SK-N-SH treated with all-trans-retinoic acid at 6 μM for 48 hours (cell line): ENCODE data around the gene GPX4.

Source experiments
- ATAC-seq: fragments of 200-7000 bp; cut with Tn5 transposase; 3 replicates; pipeline ENCODE4 v1.9.1; 2020; ENCODE audit warnings: mild to moderate bottlenecking, moderate library complexity
- ARNTL ChIP-seq: fragments of 450-650 bp; formaldehyde crosslinking; IDR thresholded peaks from 2 replicates; pipeline ENCODE4 v1.5.0; 2020; ENCODE audit warnings: low read depth, mild to moderate bottlenecking, moderate library complexity, borderline replicate concordance
- CSDC2 ChIP-seq: fragments of 250-450 bp; sonication (Bioruptor Pico); IDR thresholded peaks from 2 replicates; pipeline ENCODE4 v1.5.0; 2020; ENCODE audit warnings: mild to moderate bottlenecking, moderate library complexity
- ESRRG ChIP-seq: fragments of 250-450 bp; sonication (Bioruptor Pico); IDR thresholded peaks from 2 replicates; pipeline ENCODE4 v1.6.1; 2021; ENCODE audit warnings: mild to moderate bottlenecking
- GLIS3 ChIP-seq: fragments of 250-450 bp; sonication (Bioruptor Pico); IDR thresholded peaks from 2 replicates; pipeline ENCODE4 v1.5.0; 2020; ENCODE audit warnings: mild to moderate bottlenecking, moderate library complexity
- ISL1 ChIP-seq: fragments of 250-450 bp; sonication (Bioruptor Pico); IDR thresholded peaks from 2 replicates; pipeline ENCODE4 v2.1.2; 2022; ENCODE audit warnings: mild to moderate bottlenecking, moderate library complexity
- OSR1 ChIP-seq: fragments of 250-450 bp; sonication (Bioruptor Pico); IDR thresholded peaks from 2 replicates; pipeline ENCODE4 v1.8.0; 2022; ENCODE audit warnings: moderate library complexity, mild to moderate bottlenecking, inconsistent platforms
- POU6F1 ChIP-seq: fragments of 250-450 bp; sonication (Bioruptor Pico); IDR thresholded peaks from 2 replicates; pipeline ENCODE4 v1.8.0; 2021; ENCODE audit warnings: low read depth, mild to moderate bottlenecking, moderate library complexity, borderline replicate concordance
- PPARA ChIP-seq: fragments of 250-450 bp; sonication (Bioruptor Pico); IDR thresholded peaks from 2 replicates; pipeline ENCODE4 v1.5.0; 2020; ENCODE audit warnings: mild to moderate bottlenecking, borderline replicate concordance
- RARB ChIP-seq: fragments of 250-450 bp; sonication (Bioruptor Pico); IDR thresholded peaks from 2 replicates; pipeline ENCODE4 v1.8.0; 2021; ENCODE audit warnings: mild to moderate bottlenecking, moderate library complexity
- SNAI2 ChIP-seq: fragments of 250-450 bp; sonication (Bioruptor Pico); IDR thresholded peaks from 2 replicates; pipeline ENCODE4 v1.5.0; 2020; ENCODE audit warnings: mild to moderate bottlenecking, moderate library complexity
- TCF4 ChIP-seq: fragments of 250-450 bp; sonication (Bioruptor Pico); IDR thresholded peaks from 2 replicates; pipeline ENCODE4 v1.8.0; 2021; ENCODE audit warnings: mild to moderate bottlenecking, moderate library complexity, borderline replicate concordance
- ZC3H10 ChIP-seq: fragments of 250-450 bp; sonication (Bioruptor Pico); IDR thresholded peaks from 2 replicates; pipeline ENCODE4 v1.5.1; 2021; ENCODE audit warnings: mild to moderate bottlenecking, moderate library complexity
- ZFP3 ChIP-seq: fragments of 250-450 bp; sonication (Bioruptor Pico); IDR thresholded peaks from 2 replicates; pipeline ENCODE4 v1.5.0; 2020; ENCODE audit warnings: mild to moderate bottlenecking, moderate library complexity
- ZFP30 ChIP-seq: fragments of 450-650 bp; formaldehyde crosslinking; IDR thresholded peaks from 2 replicates; pipeline ENCODE4 v1.5.0; 2022; ENCODE audit warnings: mild to moderate bottlenecking, moderate library complexity
- ZNF565 ChIP-seq: fragments of 450-650 bp; formaldehyde crosslinking; conservative IDR thresholded peaks from 2 replicates; pipeline ENCODE4 v1.5.0; 2020; ENCODE audit warnings: low read depth, mild to moderate bottlenecking, moderate library complexity
- ZNF8 ChIP-seq: fragments of 450-650 bp; formaldehyde crosslinking; IDR thresholded peaks from 2 replicates; pipeline ENCODE4 v1.5.0; 2020; ENCODE audit warnings: mild to moderate bottlenecking, moderate library complexity
- TF ChIP-seq, protein P1 (sequence below): fragments of 250-450 bp; sonication (Bioruptor Pico); IDR thresholded peaks from 2 replicates; pipeline ENCODE4 v1.5.0; 2020; ENCODE audit warnings: mild to moderate bottlenecking, moderate library complexity
- TF ChIP-seq, protein P2 (sequence below): fragments of 250-450 bp; sonication (Bioruptor Pico); IDR thresholded peaks from 2 replicates; pipeline ENCODE4 v1.5.1; 2020; ENCODE audit warnings: low read depth, mild to moderate bottlenecking, moderate library complexity
- TF ChIP-seq, protein P3 (sequence below): fragments of 250-450 bp; sonication (Bioruptor Pico); IDR thresholded peaks from 2 replicates; pipeline ENCODE4 v1.5.1; 2021; ENCODE audit warnings: mild to moderate bottlenecking, moderate library complexity

The GPX4 gene

DNA sequence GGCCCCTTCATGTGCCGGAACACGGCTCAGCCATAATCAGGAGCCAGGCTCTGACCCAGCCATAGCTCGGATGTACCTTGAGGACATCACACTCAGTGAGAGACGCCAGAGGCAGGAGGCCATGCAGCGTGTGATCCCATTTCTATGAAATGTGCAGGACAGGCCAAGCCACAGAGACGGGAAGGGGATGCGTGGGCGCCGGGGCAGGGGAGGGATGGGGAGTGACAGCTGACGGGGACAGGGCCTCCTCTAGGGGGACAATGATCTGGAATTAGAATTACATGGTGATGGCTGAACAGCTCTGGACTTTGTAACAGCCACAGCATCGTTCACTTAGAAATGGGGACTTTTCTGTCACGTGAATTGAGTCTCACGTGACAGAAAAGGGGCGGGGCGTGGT is 35.3 kb downstream of the GPX4 start:
- ATAC-seq: no peak
- TF ChIP-seq, protein P1, sequence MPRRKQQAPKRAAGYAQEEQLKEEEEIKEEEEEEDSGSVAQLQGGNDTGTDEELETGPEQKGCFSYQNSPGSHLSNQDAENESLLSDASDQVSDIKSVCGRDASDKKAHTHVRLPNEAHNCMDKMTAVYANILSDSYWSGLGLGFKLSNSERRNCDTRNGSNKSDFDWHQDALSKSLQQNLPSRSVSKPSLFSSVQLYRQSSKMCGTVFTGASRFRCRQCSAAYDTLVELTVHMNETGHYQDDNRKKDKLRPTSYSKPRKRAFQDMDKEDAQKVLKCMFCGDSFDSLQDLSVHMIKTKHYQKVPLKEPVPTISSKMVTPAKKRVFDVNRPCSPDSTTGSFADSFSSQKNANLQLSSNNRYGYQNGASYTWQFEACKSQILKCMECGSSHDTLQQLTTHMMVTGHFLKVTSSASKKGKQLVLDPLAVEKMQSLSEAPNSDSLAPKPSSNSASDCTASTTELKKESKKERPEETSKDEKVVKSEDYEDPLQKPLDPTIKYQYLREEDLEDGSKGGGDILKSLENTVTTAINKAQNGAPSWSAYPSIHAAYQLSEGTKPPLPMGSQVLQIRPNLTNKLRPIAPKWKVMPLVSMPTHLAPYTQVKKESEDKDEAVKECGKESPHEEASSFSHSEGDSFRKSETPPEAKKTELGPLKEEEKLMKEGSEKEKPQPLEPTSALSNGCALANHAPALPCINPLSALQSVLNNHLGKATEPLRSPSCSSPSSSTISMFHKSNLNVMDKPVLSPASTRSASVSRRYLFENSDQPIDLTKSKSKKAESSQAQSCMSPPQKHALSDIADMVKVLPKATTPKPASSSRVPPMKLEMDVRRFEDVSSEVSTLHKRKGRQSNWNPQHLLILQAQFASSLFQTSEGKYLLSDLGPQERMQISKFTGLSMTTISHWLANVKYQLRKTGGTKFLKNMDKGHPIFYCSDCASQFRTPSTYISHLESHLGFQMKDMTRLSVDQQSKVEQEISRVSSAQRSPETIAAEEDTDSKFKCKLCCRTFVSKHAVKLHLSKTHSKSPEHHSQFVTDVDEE (CRISPR knock-in tag): no peak
- TF ChIP-seq ESRRG (no peak), RARB (no peak), POU6F1 (CRISPR knock-in tag) (no peak), ZFP3 (CRISPR knock-in tag) (no peak)
- TF ChIP-seq, all 23 proteins: peak for 0

DNA sequence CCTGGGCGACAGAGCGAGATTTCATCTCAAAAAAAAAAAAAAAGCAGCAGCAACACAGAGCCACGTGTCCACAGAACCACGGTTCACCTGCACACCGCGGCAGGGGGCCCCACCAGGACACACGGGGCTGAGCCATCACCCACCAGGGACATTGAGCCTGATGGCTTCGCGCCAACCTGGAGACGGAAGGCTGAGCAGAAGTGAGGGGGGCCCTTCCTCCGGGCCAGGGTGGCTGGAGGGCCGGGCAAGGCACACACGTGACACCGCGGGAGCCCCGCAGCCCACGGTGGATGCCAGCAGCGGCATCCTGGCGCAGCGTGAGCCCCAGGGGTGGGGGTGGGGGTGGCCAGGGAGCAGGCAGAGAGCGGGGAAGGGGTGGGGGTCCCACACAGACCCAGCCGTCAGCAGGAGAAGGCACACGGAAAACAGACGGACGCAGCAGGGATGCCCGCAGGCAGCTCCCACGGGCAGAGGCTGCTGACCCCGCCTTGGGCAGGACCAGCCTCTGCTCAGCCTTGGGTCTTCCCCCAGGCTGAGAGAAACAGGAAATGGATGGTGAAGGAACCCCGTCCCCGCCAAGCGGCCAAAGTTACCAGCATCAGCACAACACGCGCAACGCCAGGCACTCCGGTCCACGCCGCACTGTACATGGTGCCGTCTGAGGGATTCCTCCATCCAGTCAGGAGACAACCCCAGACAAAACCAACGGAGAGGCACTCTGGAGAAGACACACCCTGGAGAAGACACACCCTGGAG is 36.7 kb downstream of the GPX4 start:
- TF ChIP-seq, protein P2, sequence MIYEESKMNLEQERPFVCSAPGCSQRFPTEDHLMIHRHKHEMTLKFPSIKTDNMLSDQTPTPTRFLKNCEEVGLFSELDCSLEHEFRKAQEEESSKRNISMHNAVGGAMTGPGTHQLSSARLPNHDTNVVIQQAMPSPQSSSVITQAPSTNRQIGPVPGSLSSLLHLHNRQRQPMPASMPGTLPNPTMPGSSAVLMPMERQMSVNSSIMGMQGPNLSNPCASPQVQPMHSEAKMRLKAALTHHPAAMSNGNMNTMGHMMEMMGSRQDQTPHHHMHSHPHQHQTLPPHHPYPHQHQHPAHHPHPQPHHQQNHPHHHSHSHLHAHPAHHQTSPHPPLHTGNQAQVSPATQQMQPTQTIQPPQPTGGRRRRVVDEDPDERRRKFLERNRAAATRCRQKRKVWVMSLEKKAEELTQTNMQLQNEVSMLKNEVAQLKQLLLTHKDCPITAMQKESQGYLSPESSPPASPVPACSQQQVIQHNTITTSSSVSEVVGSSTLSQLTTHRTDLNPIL (CRISPR knock-in tag): no peak
- TF ChIP-seq ISL1 (CRISPR knock-in tag): no peak
- TF ChIP-seq TCF4: no peak
- no peak for TF ChIP-seq ZFP3 (CRISPR knock-in tag)
- no peak for TF ChIP-seq ESRRG
- no peak for TF ChIP-seq CSDC2 (CRISPR knock-in tag)
- no peak for TF ChIP-seq POU6F1 (CRISPR knock-in tag)
- no peak for TF ChIP-seq ZFP30 (CRISPR knock-in tag)
- TF ChIP-seq ZC3H10 (CRISPR knock-in tag): no peak
- no peak for TF ChIP-seq SNAI2 (CRISPR knock-in tag)
- no peak for TF ChIP-seq ARNTL (CRISPR knock-in tag)
- no peak for TF ChIP-seq PPARA (CRISPR knock-in tag)
- no peak for TF ChIP-seq OSR1
- TF ChIP-seq GLIS3 (CRISPR knock-in tag): no peak
- no peak for TF ChIP-seq ZNF8 (CRISPR knock-in tag)
- TF ChIP-seq ZNF565 (CRISPR knock-in tag): no peak
- no peak for ATAC-seq

GRCh38 chr19:1141944-1142343 is 38.1 kb downstream of the GPX4 start:
- no peak; the same call in 2 of the 3 replicates for ATAC-seq
- TF ChIP-seq, protein P3, sequence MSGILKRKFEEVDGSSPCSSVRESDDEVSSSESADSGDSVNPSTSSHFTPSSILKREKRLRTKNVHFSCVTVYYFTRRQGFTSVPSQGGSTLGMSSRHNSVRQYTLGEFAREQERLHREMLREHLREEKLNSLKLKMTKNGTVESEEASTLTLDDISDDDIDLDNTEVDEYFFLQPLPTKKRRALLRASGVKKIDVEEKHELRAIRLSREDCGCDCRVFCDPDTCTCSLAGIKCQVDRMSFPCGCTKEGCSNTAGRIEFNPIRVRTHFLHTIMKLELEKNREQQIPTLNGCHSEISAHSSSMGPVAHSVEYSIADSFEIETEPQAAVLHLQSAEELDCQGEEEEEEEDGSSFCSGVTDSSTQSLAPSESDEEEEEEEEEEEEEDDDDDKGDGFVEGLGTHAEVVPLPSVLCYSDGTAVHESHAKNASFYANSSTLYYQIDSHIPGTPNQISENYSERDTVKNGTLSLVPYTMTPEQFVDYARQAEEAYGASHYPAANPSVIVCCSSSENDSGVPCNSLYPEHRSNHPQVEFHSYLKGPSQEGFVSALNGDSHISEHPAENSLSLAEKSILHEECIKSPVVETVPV (CRISPR knock-in tag): no peak
- TF ChIP-seq, protein P1 (CRISPR knock-in tag): no peak
- TF ChIP-seq ZNF565 (CRISPR knock-in tag): no peak
- TF ChIP-seq POU6F1 (CRISPR knock-in tag): no peak
- TF ChIP-seq ZC3H10 (CRISPR knock-in tag): no peak
- no peak for TF ChIP-seq CSDC2 (CRISPR knock-in tag)
